H1 (cell line): Measurements from ENCODE around the gene TEX36. TPM values are rescaled to one million over a fixed set of nuclear protein-coding genes. Genes with fewer than 3 reads are reported as not detected.

Experiments
- CTCF ChIA-PET: fragments of 300-600 bp; sonication (Branson Sonifier 250); formaldehyde crosslinking; loops from one replicate; lab custom pipeline; 2021; ENCODE audit not compliant: partially characterized antibody; lab: Charles Lee
- POLR2A ChIA-PET: fragments of 300-600 bp; sonication (Branson Sonifier 250); formaldehyde crosslinking; loops from one replicate; lab custom pipeline; 2021; ENCODE audit warnings: inconsistent platforms; ENCODE audit not compliant: partially characterized antibody; lab: Charles Lee
- DNase-seq, 2 experiments: peaks; one replicate each; pipeline versions ENCODE4 v3.0.0 to v3.0.0-alpha.2; 2010 to 2022; ENCODE audit warnings: low spot score in 2 of 2, low read depth in 1 of 2, mixed read lengths in 1 of 2
- FAIRE-seq: peaks from 2 replicates; lab custom pipeline; 2011; peaks lifted over from hg19 to GRCh38; lab: Jason Lieb, UNC
- H2AFZ ChIP-seq: 2 replicates; pipeline ENCODE4 v1.8.1; 2012; ENCODE audit warnings: low read length, inconsistent platforms
- H2AK5ac ChIP-seq: 2 replicates; pipeline ENCODE4 v1.6.1; 2013; ENCODE audit warnings: low read depth, low read length
- H2BK120ac ChIP-seq: replicated peaks from 2 replicates; pipeline ENCODE3; 2013; ENCODE audit warnings: low read depth, low read length, inconsistent platforms
- H2BK12ac ChIP-seq: 2 replicates; pipeline ENCODE4 v1.6.1; 2013; ENCODE audit warnings: low read depth, low read length
- H2BK15ac ChIP-seq: 2 replicates; pipeline ENCODE4 v1.6.1; 2013; ENCODE audit warnings: low read length
- H2BK20ac ChIP-seq: 2 replicates; pipeline ENCODE4 v1.6.1; 2013; ENCODE audit warnings: low read length
- H2BK5ac ChIP-seq: 2 replicates; pipeline ENCODE4 v1.6.1; 2013; ENCODE audit warnings: low read depth, low read length
- H3K14ac ChIP-seq: 2 replicates; pipeline ENCODE4 v1.6.1; 2013; ENCODE audit warnings: inconsistent platforms; ENCODE audit not compliant: insufficient read length
- H3K18ac ChIP-seq: 2 replicates; pipeline ENCODE4 v1.6.1; 2013; ENCODE audit warnings: low read length; ENCODE audit errors: extremely low read depth
- H3K23ac ChIP-seq: 2 replicates; pipeline ENCODE4 v1.6.1; 2013; ENCODE audit warnings: inconsistent platforms; ENCODE audit not compliant: insufficient read length
- H3K23me2 ChIP-seq: 2 replicates; pipeline ENCODE4 v1.6.1; 2013; ENCODE audit warnings: low read depth, low read length
- H3K27ac ChIP-seq: 2 replicates; pipeline ENCODE4 v1.6.1; 2011; ENCODE audit warnings: low read depth, low read length, inconsistent platforms
- H3K27me3 ChIP-seq, 4 experiments: replicated peaks in 1 of 4; 1 replicate in 1 of 4; 2 replicates in 3 of 4; pipeline versions ENCODE4 v1.6.1 to v1.8.1; 2011 to 2013; ENCODE audit warnings: low read length in 3 of 4, mild to moderate bottlenecking in 3 of 4, inconsistent platforms in 2 of 4, mixed read lengths in 2 of 4, moderate library complexity in 1 of 4; ENCODE audit not compliant: control insufficient read depth in 3 of 4, insufficient read depth in 3 of 4; ENCODE audit errors: extremely low read depth in 1 of 4
- H3K36me3 ChIP-seq, 4 experiments: 2 replicates each; pipeline versions ENCODE4 v1.6.1 to v1.8.1; 2011 to 2013; ENCODE audit warnings: mild to moderate bottlenecking in 4 of 4, low read length in 3 of 4, moderate library complexity in 2 of 4, control low read depth in 1 of 4, inconsistent platforms in 1 of 4; ENCODE audit not compliant: insufficient read depth in 4 of 4, control insufficient read depth in 2 of 4
- H3K4ac ChIP-seq: replicated peaks from 2 replicates; pipeline ENCODE3; 2013; ENCODE audit warnings: low read length, low read depth, mixed read lengths, inconsistent platforms; ENCODE audit not compliant: insufficient read length
- H3K4me1 ChIP-seq, 4 experiments: replicated peaks in 1 of 4; 1 replicate in 1 of 4; 2 replicates in 3 of 4; pipeline versions ENCODE4 v1.6.1 to v1.8.1; 2011 to 2013; ENCODE audit warnings: low read length in 3 of 4, inconsistent platforms in 2 of 4, mixed read lengths in 1 of 4; ENCODE audit not compliant: insufficient read depth in 4 of 4, control insufficient read depth in 3 of 4
- H3K4me2 ChIP-seq, 2 experiments: 2 replicates each; pipeline versions ENCODE4 v1.6.1 to v1.8.1; 2011 to 2013; ENCODE audit warnings: low read depth in 2 of 2, low read length in 2 of 2, control low read depth in 1 of 2, inconsistent platforms in 1 of 2, mild to moderate bottlenecking in 1 of 2; ENCODE audit not compliant: insufficient read depth in 1 of 2
- H3K4me3 ChIP-seq, 4 experiments: fragments of 200-600, 300-600 bp in 1 of 4; sonication (generic), shearing (Covaris generic), sonication (Bioruptor Twin) in 1 of 4; 2 replicates each; pipeline versions ENCODE4 v1.5.1 to v1.8.1; 2011 to 2016; ENCODE audit warnings: low read length in 4 of 4, low read depth in 3 of 4, control low read depth in 2 of 4, inconsistent platforms in 2 of 4, mild to moderate bottlenecking in 2 of 4, mixed read lengths in 1 of 4, moderate library complexity in 1 of 4; ENCODE audit not compliant: insufficient read depth in 2 of 4; ENCODE audit errors: extremely low read depth in 1 of 4
- H3K56ac ChIP-seq: replicated peaks from 2 replicates; pipeline ENCODE3; 2013; ENCODE audit warnings: low read depth, mild to moderate bottlenecking, mixed read lengths, low read length, inconsistent platforms; ENCODE audit not compliant: insufficient read length
- H3K79me1 ChIP-seq: 2 replicates; pipeline ENCODE4 v1.6.1; 2013; ENCODE audit warnings: low read depth, low read length, control low read depth
- H3K79me2 ChIP-seq, 2 experiments: 2 replicates each; pipeline versions ENCODE4 v1.6.1 to v1.8.1; 2012 to 2013; ENCODE audit warnings: low read length in 2 of 2, mild to moderate bottlenecking in 2 of 2, inconsistent platforms in 1 of 2; ENCODE audit not compliant: insufficient read depth in 2 of 2, control insufficient read depth in 1 of 2
- H3K9ac ChIP-seq, 4 experiments: replicated peaks in 1 of 4; 1 replicate in 1 of 4; 2 replicates in 3 of 4; pipeline versions ENCODE4 v1.6.1 to v1.8.1; 2011 to 2013; ENCODE audit warnings: low read depth in 3 of 4, low read length in 3 of 4, control low read depth in 2 of 4, mild to moderate bottlenecking in 2 of 4, moderate library complexity in 2 of 4, inconsistent platforms in 1 of 4; ENCODE audit errors: extremely low read depth in 1 of 4
- H3K9me3 ChIP-seq, 2 experiments: 2 replicates each; pipeline versions ENCODE4 v1.6.1 to v1.8.1; 2012 to 2013; ENCODE audit warnings: mild to moderate bottlenecking in 2 of 2, moderate library complexity in 2 of 2, control low read depth in 1 of 2, inconsistent platforms in 1 of 2, low read depth in 1 of 2, low read length in 1 of 2, mixed read lengths in 1 of 2; ENCODE audit not compliant: insufficient read depth in 2 of 2
- H4K20me1 ChIP-seq, 2 experiments: replicated peaks in 1 of 2; 2 replicates each; pipeline versions ENCODE3 to v1.8.1; 2011 to 2013; ENCODE audit warnings: inconsistent platforms in 2 of 2, low read length in 2 of 2, mild to moderate bottlenecking in 1 of 2; ENCODE audit not compliant: insufficient read depth in 2 of 2, control insufficient read depth in 1 of 2
- H4K5ac ChIP-seq: 2 replicates; pipeline ENCODE4 v1.6.1; 2013; ENCODE audit warnings: low read length, low read depth, mixed read lengths, inconsistent platforms; ENCODE audit not compliant: insufficient read length
- H4K8ac ChIP-seq: 2 replicates; pipeline ENCODE4 v1.8.0; 2013; ENCODE audit warnings: mild to moderate bottlenecking, moderate library complexity, low read length, inconsistent platforms; ENCODE audit not compliant: insufficient read depth; ENCODE audit errors: extremely low read depth
- H4K91ac ChIP-seq: replicated peaks from 2 replicates; pipeline ENCODE3; 2013; ENCODE audit warnings: low read length, mixed read lengths, inconsistent platforms; ENCODE audit not compliant: insufficient read length
- BACH1 ChIP-seq: IDR thresholded peaks from 2 replicates; pipeline ENCODE4 v1.6.1; 2012; ENCODE audit warnings: low read length, improper control_type of control experiment
- CHD2 ChIP-seq: IDR thresholded peaks from 2 replicates; pipeline ENCODE4 v1.6.1; 2012; ENCODE audit warnings: low read length, improper control_type of control experiment
- CTBP2 ChIP-seq: IDR thresholded peaks from 2 replicates; pipeline ENCODE4 v1.7.0; 2011; ENCODE audit warnings: borderline replicate concordance, mild to moderate bottlenecking, moderate library complexity, mixed read lengths, low read length; ENCODE audit not compliant: insufficient read depth, insufficient read length
- E2F6 ChIP-seq: IDR thresholded peaks from 2 replicates; pipeline ENCODE4 v1.6.1; 2012; ENCODE audit warnings: inconsistent platforms
- EGR1 ChIP-seq: IDR thresholded peaks from 2 replicates; pipeline ENCODE4 v1.6.1; 2011; ENCODE audit warnings: low read depth, low read length, borderline replicate concordance
- HDAC6 ChIP-seq: IDR thresholded peaks from one replicate; pipeline ENCODE4 v1.7.1; 2012; ENCODE audit warnings: low read depth, mild to moderate bottlenecking, inconsistent platforms, low read length, moderate library complexity
- JUN ChIP-seq: IDR thresholded peaks from 2 replicates; pipeline ENCODE4 v1.6.1; 2011; ENCODE audit warnings: low read depth, mild to moderate bottlenecking, improper control_type of control experiment, low read length
- KDM5A ChIP-seq: fragments of 200-600 bp; IDR thresholded peaks from 2 replicates; pipeline ENCODE4 v1.7.1; 2012; ENCODE audit warnings: mild to moderate bottlenecking, low read length, inconsistent platforms, mixed read lengths
- MAFK ChIP-seq: IDR thresholded peaks from 2 replicates; pipeline ENCODE4 v1.6.1; 2012; ENCODE audit warnings: low read depth, mild to moderate bottlenecking, improper control_type of control experiment, low read length
- POLR2AphosphoS5 ChIP-seq: IDR thresholded peaks from 2 replicates; pipeline ENCODE4 v1.6.1; 2011; ENCODE audit warnings: low read depth, low read length
- POU5F1 ChIP-seq: IDR thresholded peaks from 2 replicates; pipeline ENCODE4 v1.6.1; 2011; ENCODE audit warnings: low read depth, mild to moderate bottlenecking, low read length, moderate library complexity
- RFX5 ChIP-seq: IDR thresholded peaks from 2 replicates; pipeline ENCODE4 v1.6.1; 2011; ENCODE audit warnings: low read depth, low read length, improper control_type of control experiment, borderline replicate concordance
- SP2 ChIP-seq: IDR thresholded peaks from 2 replicates; pipeline ENCODE4 v1.6.1; 2012; ENCODE audit warnings: mild to moderate bottlenecking, low read length, inconsistent platforms
- SRF ChIP-seq: IDR thresholded peaks from 2 replicates; pipeline ENCODE4 v1.6.1; 2011; ENCODE audit warnings: mild to moderate bottlenecking, low read depth, low read length, moderate library complexity
- ZNF274 ChIP-seq: IDR thresholded peaks from 2 replicates; pipeline ENCODE4 v1.7.0; 2012; ENCODE audit warnings: low read length, borderline replicate concordance; ENCODE audit errors: extremely low read depth
- WGBS, 2 experiments: shearing (Covaris generic) in 1 of 2; methylation state at CpG; one replicate each; pipeline versions ENCODE4 v1.1.6 to v1.1.7; 2013 to 2015; ENCODE audit warnings: low lambda C conversion rate in 2 of 2, mixed read lengths in 2 of 2, inconsistent platforms in 1 of 2, low coverage in 1 of 2, missing lambda C conversion rate in 1 of 2; ENCODE audit not compliant: insufficient replicate concordance in 2 of 2, insufficient coverage in 1 of 2, insufficient read length in 1 of 2; ENCODE audit errors: extremely low coverage in 1 of 2, missing lambda C conversion rate in 1 of 2; 5-methylcytosine and 5-hydroxymethylcytosine counted together
- polyA plus RNA-seq, 7 experiments: library from polyadenylated mRNA; depleted of rRNA in 3 of 7; stranded (reverse) in 5 of 7; unstranded in 2 of 7; fragments of >200 nt in 5 of 7; fragments of 200-250 nt in 2 of 7; gene quantifications; 1 replicate in 5 of 7; 2 replicates in 1 of 7; 4 replicates in 1 of 7; pipeline versions ENCODE4 v1.2.1 to v1.2.3, GENCODE V29; 2011 to 2013; ENCODE audit warnings: missing spikeins in 2 of 7, mixed read lengths in 2 of 7
- total RNA-seq: library from RNA; stranded (reverse); fragmentation: NEBNext Ultra II Directional; extraction: Animal tissue kit (Norgen Biotek cat#: 25700); gene quantifications from 2 replicates; pipeline ENCODE4 v1.2.1, GENCODE V29; 2021

TEX36 gene
- total and polyA plus RNA-seq, 2 of the 8 experiments (the other 6 are each of a cell fraction or from before 2014, with no cell fraction given), result not detected

- no peak for FAIRE-seq
- TF ChIP-seq ZNF274, result no peak
- no peak for TF ChIP-seq BACH1
- TF ChIP-seq SRF, result no peak
- no peak for TF ChIP-seq CTBP2
- TF ChIP-seq POU5F1, result no peak
- no peak for TF ChIP-seq POLR2AphosphoS5
- TF ChIP-seq SP2, result no peak
- no peak for TF ChIP-seq HDAC6
- no peak for TF ChIP-seq EGR1
- TF ChIP-seq CHD2, result no peak
- TF ChIP-seq MAFK, result no peak
- TF ChIP-seq KDM5A, result no peak
- TF ChIP-seq RFX5, result no peak
- TF ChIP-seq E2F6, result no peak
- no peak for TF ChIP-seq JUN
Observed at GRCh38 chr10:125672884-125673283, 10.1 kb downstream of the TEX36 start.

More at GRCh38 chr10:125672884-125673283, 10.1 kb downstream of the TEX36 start:
- Histone ChIP-seq H2BK20ac (no peak overlapping the region), H2AFZ (no peak overlapping the region), H3K79me2 (no peaks in the 10 kb centered on the region), H4K8ac (no peak overlapping the region), H3K9me3 (no peaks in the 10 kb centered on the region), H3K9ac (no peak overlapping the region), H2AK5ac (no peak overlapping the region), H3K4me3 (no peak overlapping the region), H3K27ac (no peak overlapping the region), H4K5ac (no peak overlapping the region), H3K36me3 (no peaks in the 10 kb centered on the region), H3K14ac (no peak overlapping the region), H3K4ac (no peak overlapping the region), H3K23me2 (no peaks in the 10 kb centered on the region), H3K56ac (no peak overlapping the region), H2BK12ac (no peak overlapping the region), H2BK15ac (no peak overlapping the region), H3K23ac (no peak overlapping the region), H4K91ac (no peak overlapping the region), H3K4me2 (no peak overlapping the region), H2BK120ac (no peak overlapping the region), H3K18ac (no peak overlapping the region), H3K79me1 (no peaks in the 10 kb centered on the region), H4K20me1 (no peaks in the 10 kb centered on the region), H3K27me3 (no peaks in the 10 kb centered on the region), H3K4me1 (no peaks in the 10 kb centered on the region; a peak in 1 of 7 replicates), H2BK5ac (no peak overlapping the region)
- CTCF ChIA-PET, result interaction anchor here (1.4 kb wide), 1 partner anchor 225 kb away, joined by 4 read pairs; no protein-coding TSS in a partner anchor
- POLR2A ChIA-PET, result interaction anchor here (0.7 kb wide), 1 partner anchor 83 kb away, joined by 3 read pairs; no protein-coding TSS in a partner anchor
- no peak for DNase-seq
- 83% methylated on average over 1 of the region's 1 CpG; no CpG with 5 or more reads in 1 of the 2 experiments for WGBS, 2 experiments
